Ectodermal cell (in vitro differentiated cells): Measurements from ENCODE around the gene TSHZ1.
"Not testable (repeated sequence)": the region's sequence is repeated elsewhere in the genome, so short reads cannot be mapped to it uniquely, and the experiment has no call there.

Experiments used
- H3K27ac ChIP-seq: 2 replicates; pipeline ENCODE4 v1.7.0; 2013; ENCODE audit warnings: mild to moderate bottlenecking, low read depth, low read length; ENCODE audit not compliant: insufficient read depth, poor library complexity, severe bottlenecking
- H3K27me3 ChIP-seq: 2 replicates; pipeline ENCODE4 v1.7.0; 2013; ENCODE audit warnings: mild to moderate bottlenecking, low read length; ENCODE audit not compliant: insufficient read depth, control insufficient read depth, poor library complexity, severe bottlenecking
- H3K36me3 ChIP-seq: one replicate; pipeline ENCODE4 v1.7.0; 2013; ENCODE audit warnings: low read length; ENCODE audit not compliant: control insufficient read depth, insufficient read depth
- H3K4me1 ChIP-seq: one replicate; pipeline ENCODE4 v1.7.0; 2013; ENCODE audit warnings: low read length; ENCODE audit not compliant: control insufficient read depth, insufficient read depth
- H3K4me3 ChIP-seq: 2 replicates; pipeline ENCODE4 v1.7.0; 2013; ENCODE audit warnings: low read depth, low read length, control low read depth; ENCODE audit not compliant: insufficient read depth
- H3K9me3 ChIP-seq: 2 replicates; pipeline ENCODE4 v1.7.0; 2013; ENCODE audit warnings: mild to moderate bottlenecking, low read length, moderate library complexity; ENCODE audit not compliant: control insufficient read depth
- WGBS, 2 experiments: methylation state at CpG; one replicate each; pipeline ENCODE4 v1.1.7; 2013; ENCODE audit warnings: missing lambda C conversion rate in 2 of 2; 5-methylcytosine and 5-hydroxymethylcytosine counted together

TSHZ1 gene

GRCh38 chr18:75179819-75180600 is 30.6 kb upstream of the TSHZ1 start:
- WGBS, 2 experiments, result 95 to 96% methylated on average over 11 to 13 of the region's 13 CpGs
- H3K4me3 ChIP-seq, result no peak overlapping the region
- H3K27ac ChIP-seq, result no peak overlapping the region
- no peaks in the 10 kb centered on the region for H3K9me3 ChIP-seq
- no peaks in the 10 kb centered on the region for H3K27me3 ChIP-seq
- no peaks in the 10 kb centered on the region for H3K36me3 ChIP-seq
- no peaks in the 10 kb centered on the region for H3K4me1 ChIP-seq

DNA sequence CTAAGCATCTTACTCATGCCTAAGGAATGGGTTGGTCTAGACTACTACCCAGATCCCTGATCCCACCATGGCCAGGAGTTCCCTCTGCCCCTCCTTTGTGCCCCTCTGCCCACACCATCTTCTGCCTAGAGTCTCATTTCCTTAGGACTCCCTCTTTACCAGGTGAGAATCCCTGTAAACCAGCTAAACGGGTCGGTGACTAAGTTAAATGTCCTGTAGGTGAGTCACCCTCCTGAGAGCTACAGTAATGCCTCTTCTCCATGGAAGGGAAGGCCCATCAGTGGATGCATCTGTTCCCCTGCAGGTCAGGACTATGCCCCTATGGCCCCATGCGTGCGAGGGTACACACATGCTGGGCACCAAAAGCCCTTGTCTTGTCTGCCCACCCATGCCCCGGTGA is 27.1 kb upstream of the TSHZ1 start:
- WGBS, 2 experiments, result 83 to 86% methylated on average over 5 of the region's 5 CpGs
- H3K4me3 ChIP-seq, result no peak overlapping the region
- H3K27me3 ChIP-seq, result no peaks in the 10 kb centered on the region
- no peaks in the 10 kb centered on the region for H3K9me3 ChIP-seq
- H3K4me1 ChIP-seq, result no peaks in the 10 kb centered on the region
- no peaks in the 10 kb centered on the region for H3K36me3 ChIP-seq
- no peak overlapping the region for H3K27ac ChIP-seq

GRCh38 chr18:75183973-75184493 is 26.6 kb upstream of the TSHZ1 start:
- H3K27me3 ChIP-seq, result no peaks in the 10 kb centered on the region
- H3K36me3 ChIP-seq, result no peaks in the 10 kb centered on the region
- 94 to 96% methylated on average over 14 of the region's 14 CpGs for WGBS, 2 experiments
- no peak overlapping the region for H3K4me3 ChIP-seq
- no peaks in the 10 kb centered on the region for H3K4me1 ChIP-seq
- no peaks in the 10 kb centered on the region for H3K9me3 ChIP-seq
- no peak overlapping the region for H3K27ac ChIP-seq

DNA sequence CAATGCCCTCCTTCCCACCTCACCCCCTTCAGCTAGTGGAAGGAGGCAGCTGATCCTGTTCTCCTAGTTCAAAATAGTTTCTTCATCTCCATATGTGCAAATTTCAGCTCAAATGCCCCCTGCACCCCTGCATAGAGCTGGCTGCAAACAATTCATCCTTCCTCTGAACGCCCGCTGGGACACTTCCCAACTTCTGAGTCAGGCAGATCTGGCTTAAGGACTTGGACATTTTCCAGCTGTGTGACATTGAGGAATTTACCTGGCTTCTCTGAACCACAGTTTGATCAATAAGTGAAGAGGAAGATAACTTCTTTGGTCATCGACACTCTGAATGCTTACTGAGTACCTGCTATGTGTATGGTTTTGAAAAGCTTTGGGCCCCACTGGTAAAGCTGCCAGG is 25.1 kb upstream of the TSHZ1 start:
- Histone ChIP-seq H3K4me3 (no peak overlapping the region), H3K27ac (no peak overlapping the region), H3K36me3 (no peaks in the 10 kb centered on the region), H3K4me1 (no peaks in the 10 kb centered on the region), H3K9me3 (no peaks in the 10 kb centered on the region), H3K27me3 (no peaks in the 10 kb centered on the region)
- 95% methylated on average over 3 of the region's 3 CpGs for WGBS, 2 experiments

DNA sequence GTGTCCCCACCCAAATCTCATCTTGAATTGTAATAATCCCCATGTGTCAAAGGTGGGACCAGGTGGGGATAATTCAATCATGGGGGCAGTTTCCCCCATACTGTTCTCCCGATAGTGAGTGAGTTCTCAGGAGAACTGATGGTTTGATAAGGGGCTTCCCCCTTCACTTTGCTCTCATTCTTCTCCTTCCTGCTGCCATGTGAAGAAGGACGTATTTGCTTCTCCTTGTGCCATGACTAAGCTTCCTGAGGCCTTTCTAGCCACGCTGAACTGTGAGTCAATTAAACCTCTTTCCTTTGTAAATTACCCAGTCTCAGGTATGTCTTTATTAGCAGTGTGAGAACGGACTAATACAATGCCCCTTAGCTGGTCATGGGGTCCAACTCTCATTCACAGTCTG is 22.9 kb upstream of the TSHZ1 start:
- H3K9me3 ChIP-seq, H3K27ac ChIP-seq, H3K27me3 ChIP-seq, H3K36me3 ChIP-seq, H3K4me1 ChIP-seq, H3K4me3 ChIP-seq: not testable (repeated sequence)
- 90 to 94% methylated on average over 4 of the region's 4 CpGs for WGBS, 2 experiments

GRCh38 chr18:75189696-75190095 is 20.9 kb upstream of the TSHZ1 start:
- Histone ChIP-seq H3K27ac (no peak overlapping the region), H3K9me3 (no peaks in the 10 kb centered on the region), H3K36me3 (no peaks in the 10 kb centered on the region), H3K4me3 (no peak overlapping the region), H3K27me3 (no peaks in the 10 kb centered on the region), H3K4me1 (no peaks in the 10 kb centered on the region)
- WGBS, 2 experiments, result 89 to 94% methylated on average over 6 of the region's 6 CpGs

DNA sequence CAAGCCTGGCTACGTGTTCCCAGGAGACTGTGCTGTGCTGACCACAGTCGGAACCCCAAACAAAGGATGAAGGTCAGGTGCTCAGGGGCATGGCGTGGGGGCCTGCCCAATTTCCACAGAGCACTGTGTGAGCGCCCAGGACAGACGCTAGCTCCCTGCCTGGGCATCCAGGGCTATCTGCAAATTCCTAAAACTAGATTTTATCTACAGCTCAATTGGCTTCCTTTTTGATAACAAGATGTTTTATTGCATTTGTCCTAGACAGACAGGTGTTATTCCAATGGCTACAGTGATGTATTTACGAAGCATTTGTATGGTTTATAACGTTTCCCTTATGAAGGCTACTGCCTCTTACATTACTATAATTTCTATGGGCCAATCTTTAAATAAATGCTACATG is 17.7 kb upstream of the TSHZ1 start:
- Histone ChIP-seq H3K27me3 (no peaks in the 10 kb centered on the region), H3K36me3 (no peaks in the 10 kb centered on the region), H3K9me3 (no peaks in the 10 kb centered on the region), H3K4me3 (no peak overlapping the region), H3K4me1 (no peaks in the 10 kb centered on the region), H3K27ac (no peak overlapping the region)
- 76 to 85% methylated on average over 5 to 7 of the region's 7 CpGs for WGBS, 2 experiments

GRCh38 chr18:75198036-75198435 is 12.6 kb upstream of the TSHZ1 start:
- 83 to 90% methylated on average over 3 of the region's 3 CpGs for WGBS, 2 experiments

DNA sequence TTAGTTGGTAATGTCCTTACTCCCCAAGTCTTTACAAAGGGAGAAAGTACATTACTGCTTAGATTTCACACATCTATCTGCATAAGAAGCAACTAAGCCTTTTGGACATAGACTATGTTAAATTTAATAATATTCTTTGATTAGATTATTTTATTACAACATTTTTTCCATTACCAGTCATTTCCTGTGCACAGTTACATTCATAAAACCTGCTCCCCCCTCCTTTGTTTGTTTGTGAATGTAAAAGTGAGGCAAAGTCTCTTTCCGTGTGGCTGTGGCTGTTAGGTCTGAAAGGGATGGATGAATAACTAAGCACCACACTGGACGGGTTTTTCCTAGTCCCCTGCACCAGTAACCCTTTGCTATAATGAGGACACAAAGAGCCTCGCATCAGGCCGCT is 11.3 kb upstream of the TSHZ1 start:
- no peak overlapping the region for H3K27ac ChIP-seq
- H3K4me1 ChIP-seq, result peaks cover under 1% of the 10 kb centered on the region
- no peaks in the 10 kb centered on the region for H3K36me3 ChIP-seq
- H3K27me3 ChIP-seq, result peaks cover 25% of the 10 kb centered on the region
- H3K9me3 ChIP-seq, result no peaks in the 10 kb centered on the region
- H3K4me3 ChIP-seq, result no peak overlapping the region
- WGBS, 2 experiments, result 83 to 84% methylated on average over 4 of the region's 4 CpGs

More at GRCh38 chr18:75198036-75198435, 12.6 kb upstream of the TSHZ1 start:
- H3K4me3 ChIP-seq, result no peak overlapping the region
- no peaks in the 10 kb centered on the region for H3K4me1 ChIP-seq
- no peak overlapping the region for H3K27ac ChIP-seq
- no peaks in the 10 kb centered on the region for H3K9me3 ChIP-seq
- H3K27me3 ChIP-seq, result peaks cover 12% of the 10 kb centered on the region
- no peaks in the 10 kb centered on the region for H3K36me3 ChIP-seq

GRCh38 chr18:75200071-75200470 is 10.5 kb upstream of the TSHZ1 start:
- H3K36me3 ChIP-seq, result no peaks in the 10 kb centered on the region
- no peaks in the 10 kb centered on the region for H3K9me3 ChIP-seq
- H3K4me3 ChIP-seq, result no peak overlapping the region
- 93 to 95% methylated on average over 13 of the region's 13 CpGs for WGBS, 2 experiments
- H3K27ac ChIP-seq, result no peak overlapping the region
- H3K27me3 ChIP-seq, result peaks cover 33% of the 10 kb centered on the region
- H3K4me1 ChIP-seq, result peaks cover 3% of the 10 kb centered on the region
